ENCODE measurements around the gene CT47A1.
"Not testable (repeated sequence)": the region's sequence is repeated elsewhere in the genome, so short reads cannot be mapped to it uniquely, and the experiment has no call there.

Gene CT47A1

GRCh38 chrX:120985660-120986059 lies at the start of gene CT47A1:
Gene CT47A1 (minus strand): TSS chrX:120985760. CDS start chrX:120985529, 231 bp downstream.
- not testable (repeated sequence) for H3K4me3 ChIP-seq (ENCODE audit: low read length)

- no peak for TF ChIP-seq ZNF274 (IDR thresholded peaks at IDR 0.05; ENCODE audit: low read depth, low read length)
- H3K4me3 ChIP-seq (ENCODE audit: low read length), result no peak overlapping the region
Observed at GRCh38 chrX:121032531-121032930, 47.0 kb upstream of the CT47A1 start.

DNA sequence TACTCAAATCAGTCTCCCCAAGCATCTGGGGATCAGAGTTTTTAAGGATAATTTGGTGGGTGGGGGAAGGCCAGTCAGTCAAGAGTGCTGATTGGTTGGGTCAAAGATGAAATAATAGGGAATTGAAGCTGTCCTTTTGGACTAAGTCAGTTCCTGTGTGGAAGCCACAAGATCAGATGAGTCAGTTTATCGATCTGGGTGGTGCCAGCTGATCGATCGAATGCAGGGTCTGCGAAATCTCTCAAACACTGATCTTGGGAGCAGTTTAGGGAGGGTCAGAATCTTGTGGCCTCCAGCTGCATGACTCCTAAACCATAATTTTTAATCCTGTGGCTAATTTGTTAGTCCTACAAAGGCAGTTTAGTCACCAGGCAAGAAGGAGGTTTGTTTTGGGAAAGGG lies 44.5 kb upstream of the CT47A1 start:
- TF ChIP-seq ZNF274 (IDR thresholded peaks at IDR 0.05; ENCODE audit: low read depth, low read length), result no peak
- H3K4me3 ChIP-seq (ENCODE audit: low read length), result no peak overlapping the region

- no peak for TF ChIP-seq ZNF274 (IDR thresholded peaks at IDR 0.05; ENCODE audit: low read depth, low read length)
- H3K4me3 ChIP-seq (ENCODE audit: low read length), result no peak overlapping the region
Observed at GRCh38 chrX:121028419-121028818, 42.9 kb upstream of the CT47A1 start.

DNA sequence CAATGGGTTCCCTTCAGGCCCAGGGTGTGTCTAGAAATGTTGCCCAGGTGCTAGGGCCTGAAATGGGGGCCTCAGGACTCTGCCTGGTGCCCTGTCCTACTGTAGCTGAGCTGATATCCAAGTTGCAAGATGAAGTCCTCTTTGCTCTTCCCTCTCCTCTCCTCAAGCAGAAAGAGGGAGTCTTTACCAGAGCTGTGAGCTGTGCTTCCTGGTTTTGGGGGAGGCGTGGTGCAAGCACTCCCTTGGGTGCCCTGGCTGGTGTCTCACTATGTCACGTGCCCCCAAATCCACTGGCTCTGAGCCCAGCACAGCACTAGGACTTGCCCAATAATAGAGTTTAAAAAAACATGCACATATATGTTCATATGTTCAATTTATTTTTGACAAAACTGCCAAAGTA lies 29.3 kb upstream of the CT47A1 start:
- TF ChIP-seq ZNF274 (IDR thresholded peaks at IDR 0.05; ENCODE audit: low read depth, low read length), result no peak
- H3K4me3 ChIP-seq (ENCODE audit: low read length), result no peak overlapping the region

- no peak overlapping the region for H3K4me3 ChIP-seq (ENCODE audit: low read length)
- TF ChIP-seq ZNF274 (IDR thresholded peaks at IDR 0.05; ENCODE audit: low read depth, low read length), result no peak
Observed at GRCh38 chrX:121013897-121014455, 28.4 kb upstream of the CT47A1 start.

DNA sequence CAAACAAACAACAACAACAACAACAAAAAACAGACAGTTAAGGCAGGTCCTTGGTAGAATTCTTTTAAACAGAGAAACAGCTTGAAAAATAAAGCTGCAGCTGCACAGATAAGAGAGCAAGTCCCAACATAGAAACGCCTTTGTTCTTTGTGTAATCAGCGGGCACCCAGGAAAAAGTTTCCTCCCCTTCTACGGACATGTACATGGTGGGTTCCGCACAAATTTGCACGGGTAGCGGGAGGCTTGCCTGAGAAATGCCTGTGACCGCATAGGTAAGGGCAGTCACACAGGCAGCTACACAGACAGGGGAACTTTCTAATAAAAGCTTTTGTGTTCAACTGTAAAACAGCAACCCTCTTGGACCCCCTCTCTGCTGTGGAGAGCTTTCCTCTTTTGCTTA lies 25.7 kb upstream of the CT47A1 start:
- no peak for TF ChIP-seq ZNF274 (IDR thresholded peaks at IDR 0.05; ENCODE audit: low read depth, low read length)
- H3K4me3 ChIP-seq (ENCODE audit: low read length), result no peak overlapping the region

- H3K4me3 ChIP-seq (ENCODE audit: low read length), result no peak overlapping the region
Observed at GRCh38 chrX:121010218-121010617, 24.7 kb upstream of the CT47A1 start.

GRCh38 chrX:121009764-121010163 lies 24.2 kb upstream of the CT47A1 start:
- TF ChIP-seq ZNF274 (IDR thresholded peaks at IDR 0.05; ENCODE audit: low read depth, low read length), result no peak

More at GRCh38 chrX:121010218-121010617, 24.7 kb upstream of the CT47A1 start:
- TF ChIP-seq ZNF274 (IDR thresholded peaks at IDR 0.05; ENCODE audit: low read depth, low read length), result no peak

GRCh38 chrX:121008920-121009319 lies 23.4 kb upstream of the CT47A1 start:
- H3K4me3 ChIP-seq (ENCODE audit: low read length), result no peak overlapping the region
- TF ChIP-seq ZNF274 (IDR thresholded peaks at IDR 0.05; ENCODE audit: low read depth, low read length), result no peak

More at GRCh38 chrX:121009764-121010163, 24.2 kb upstream of the CT47A1 start:
- no peak overlapping the region for H3K4me3 ChIP-seq (ENCODE audit: low read length)

GRCh38 chrX:121000589-121000988 lies 15.0 kb upstream of the CT47A1 start:
- TF ChIP-seq ZNF274 (IDR thresholded peaks at IDR 0.05; ENCODE audit: low read depth, low read length), result no peak
- no peak overlapping the region for H3K4me3 ChIP-seq (ENCODE audit: low read length)

DNA sequence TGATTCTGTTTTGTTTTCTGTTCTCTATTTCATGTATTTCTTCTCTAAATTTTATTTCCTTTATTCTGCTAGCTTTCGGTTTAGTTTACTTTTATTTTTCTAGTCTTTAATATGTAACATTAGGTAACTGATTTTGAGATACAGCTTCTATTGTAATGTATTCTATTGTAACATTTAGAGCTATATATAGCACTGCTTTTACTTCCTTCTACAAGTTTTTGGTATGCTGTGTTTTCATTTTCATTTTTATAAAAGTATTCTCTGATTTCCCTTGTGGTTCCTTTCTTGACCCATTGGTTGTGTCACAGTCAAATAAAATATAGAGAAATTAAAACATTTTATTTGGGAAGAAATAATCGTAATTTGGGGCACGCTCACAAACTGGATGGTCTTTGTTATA lies 13.9 kb upstream of the CT47A1 start:
- no peak overlapping the region for H3K4me3 ChIP-seq (ENCODE audit: low read length)
- TF ChIP-seq ZNF274 (IDR thresholded peaks at IDR 0.05; ENCODE audit: low read depth, low read length), result no peak

GRCh38 chrX:120956500-120956899 lies 29.1 kb downstream of the CT47A1 start, which contains the start of gene CT47A7:
Gene CT47A7 (minus strand): TSS chrX:120956600. CDS start chrX:120956345, 255 bp downstream.
- H3K4me3 ChIP-seq (ENCODE audit: low read length), result not testable (repeated sequence)
